OCI-LY1 (cell line): ENCODE data around the gene CHRNB2.

Source experiments
- EZH2 ChIP-seq: fragments of 200-600 bp; sonication (generic), shearing (Covaris generic); IDR thresholded peaks from 2 replicates; pipeline ENCODE4 v1.8.0; 2017; ENCODE audit warnings: borderline replicate concordance, mixed run types, mild to moderate bottlenecking, antibody characterized with exemption, low read length, moderate library complexity, mixed read lengths
- TF ChIP-seq, protein P1 (sequence below): fragments of 200-600 bp; sonication (generic), shearing (Covaris generic); IDR thresholded peaks from 2 replicates; pipeline ENCODE4 v1.5.1; 2017; ENCODE audit warnings: mild to moderate bottlenecking, antibody characterized with exemption, low read length, moderate library complexity, mixed read lengths

DNA sequence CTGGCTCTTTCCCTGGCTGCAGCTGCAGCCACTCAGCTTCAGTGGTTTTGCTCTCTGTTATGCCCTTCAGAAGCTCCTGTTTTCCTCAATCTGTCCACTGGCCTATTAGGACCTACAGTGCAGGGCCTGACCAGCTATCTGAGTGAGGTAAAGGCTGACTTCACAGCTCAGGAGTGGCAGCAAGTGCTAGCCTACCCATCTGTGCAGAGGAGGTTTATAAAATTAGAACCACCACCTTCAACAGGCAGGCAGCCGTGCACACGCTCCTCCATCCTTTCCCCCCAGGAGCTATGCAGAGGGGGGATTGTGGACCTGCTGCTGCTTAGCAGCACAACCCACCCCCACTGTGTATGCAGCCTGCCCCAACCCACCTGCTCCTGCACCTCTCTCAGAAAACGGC is 32.1 kb downstream of the CHRNB2 start:
- TF ChIP-seq, protein P1, sequence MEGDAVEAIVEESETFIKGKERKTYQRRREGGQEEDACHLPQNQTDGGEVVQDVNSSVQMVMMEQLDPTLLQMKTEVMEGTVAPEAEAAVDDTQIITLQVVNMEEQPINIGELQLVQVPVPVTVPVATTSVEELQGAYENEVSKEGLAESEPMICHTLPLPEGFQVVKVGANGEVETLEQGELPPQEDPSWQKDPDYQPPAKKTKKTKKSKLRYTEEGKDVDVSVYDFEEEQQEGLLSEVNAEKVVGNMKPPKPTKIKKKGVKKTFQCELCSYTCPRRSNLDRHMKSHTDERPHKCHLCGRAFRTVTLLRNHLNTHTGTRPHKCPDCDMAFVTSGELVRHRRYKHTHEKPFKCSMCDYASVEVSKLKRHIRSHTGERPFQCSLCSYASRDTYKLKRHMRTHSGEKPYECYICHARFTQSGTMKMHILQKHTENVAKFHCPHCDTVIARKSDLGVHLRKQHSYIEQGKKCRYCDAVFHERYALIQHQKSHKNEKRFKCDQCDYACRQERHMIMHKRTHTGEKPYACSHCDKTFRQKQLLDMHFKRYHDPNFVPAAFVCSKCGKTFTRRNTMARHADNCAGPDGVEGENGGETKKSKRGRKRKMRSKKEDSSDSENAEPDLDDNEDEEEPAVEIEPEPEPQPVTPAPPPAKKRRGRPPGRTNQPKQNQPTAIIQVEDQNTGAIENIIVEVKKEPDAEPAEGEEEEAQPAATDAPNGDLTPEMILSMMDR, result no peak
- no peak for TF ChIP-seq EZH2
